Neural cell (in vitro differentiated cells): Measurements from ENCODE around the gene RAB40C.

Experiments
- EP300 ChIP-seq: fragments of 450-650 bp; conservative IDR thresholded peaks from 2 replicates; pipeline ENCODE4 v1.6.1; 2014; ENCODE audit warnings: antibody characterized with exemption, mild to moderate bottlenecking, moderate library complexity; ENCODE audit not compliant: poor library complexity, severe bottlenecking
- EZH2 ChIP-seq: fragments of 200-600, 300-800 bp; shearing (Covaris generic), sonication (generic); IDR thresholded peaks from 2 replicates; pipeline ENCODE4 v1.6.1; 2014; ENCODE audit warnings: antibody characterized with exemption, low read length, borderline replicate concordance, mild to moderate bottlenecking; ENCODE audit not compliant: insufficient read depth, poor library complexity, severe bottlenecking
- MXI1 ChIP-seq: fragments of 450-650 bp; conservative IDR thresholded peaks from 2 replicates; pipeline ENCODE4 v1.6.1; 2014; ENCODE audit warnings: antibody characterized with exemption, mild to moderate bottlenecking; ENCODE audit not compliant: poor library complexity, severe bottlenecking
- POLR2AphosphoS5 ChIP-seq: IDR thresholded peaks from 2 replicates; pipeline ENCODE4 v1.6.1; 2012
- RAD21 ChIP-seq: fragments of 450-650 bp; conservative IDR thresholded peaks from 2 replicates; pipeline ENCODE4 v1.6.1; 2014; ENCODE audit warnings: antibody characterized with exemption, mild to moderate bottlenecking, moderate library complexity
- SMC3 ChIP-seq: fragments of 450-650 bp; conservative IDR thresholded peaks from 2 replicates; pipeline ENCODE4 v1.6.1; 2014; ENCODE audit warnings: antibody characterized with exemption, mild to moderate bottlenecking, moderate library complexity; ENCODE audit not compliant: poor library complexity
- TAF1 ChIP-seq: IDR thresholded peaks from 2 replicates; pipeline ENCODE4 v1.6.1; 2012; ENCODE audit warnings: low read depth
- TF ChIP-seq, protein P1 (sequence below): fragments of 450-650 bp; IDR thresholded peaks from 2 replicates; pipeline ENCODE4 v1.5.1; 2014; ENCODE audit warnings: antibody characterized with exemption, mild to moderate bottlenecking, moderate library complexity; ENCODE audit not compliant: poor library complexity, severe bottlenecking
- TF ChIP-seq, protein P2 (sequence below): IDR thresholded peaks from 2 replicates; pipeline ENCODE4 v1.6.1; 2012; ENCODE audit warnings: borderline replicate concordance

DNA sequence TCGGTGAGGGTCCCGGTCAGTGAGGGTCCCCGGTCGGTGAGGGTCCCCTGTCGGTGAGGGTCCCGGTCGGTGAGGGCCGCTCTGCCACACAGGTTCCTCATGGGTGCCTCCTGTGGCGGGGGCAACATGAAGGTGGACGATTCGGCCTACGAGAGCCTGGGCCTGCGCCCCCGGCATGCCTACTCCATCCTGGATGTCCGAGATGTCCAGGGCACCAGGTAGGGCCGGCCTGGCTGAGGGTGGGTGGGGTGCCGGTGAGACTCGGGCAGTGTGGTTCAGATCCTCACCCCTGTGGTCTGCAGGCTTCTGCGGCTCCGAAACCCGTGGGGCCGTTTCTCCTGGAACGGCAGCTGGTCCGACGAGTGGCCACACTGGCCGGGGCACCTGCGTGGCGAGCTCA lies 38.7 kb upstream of the RAB40C start:
- TF ChIP-seq, protein P1, sequence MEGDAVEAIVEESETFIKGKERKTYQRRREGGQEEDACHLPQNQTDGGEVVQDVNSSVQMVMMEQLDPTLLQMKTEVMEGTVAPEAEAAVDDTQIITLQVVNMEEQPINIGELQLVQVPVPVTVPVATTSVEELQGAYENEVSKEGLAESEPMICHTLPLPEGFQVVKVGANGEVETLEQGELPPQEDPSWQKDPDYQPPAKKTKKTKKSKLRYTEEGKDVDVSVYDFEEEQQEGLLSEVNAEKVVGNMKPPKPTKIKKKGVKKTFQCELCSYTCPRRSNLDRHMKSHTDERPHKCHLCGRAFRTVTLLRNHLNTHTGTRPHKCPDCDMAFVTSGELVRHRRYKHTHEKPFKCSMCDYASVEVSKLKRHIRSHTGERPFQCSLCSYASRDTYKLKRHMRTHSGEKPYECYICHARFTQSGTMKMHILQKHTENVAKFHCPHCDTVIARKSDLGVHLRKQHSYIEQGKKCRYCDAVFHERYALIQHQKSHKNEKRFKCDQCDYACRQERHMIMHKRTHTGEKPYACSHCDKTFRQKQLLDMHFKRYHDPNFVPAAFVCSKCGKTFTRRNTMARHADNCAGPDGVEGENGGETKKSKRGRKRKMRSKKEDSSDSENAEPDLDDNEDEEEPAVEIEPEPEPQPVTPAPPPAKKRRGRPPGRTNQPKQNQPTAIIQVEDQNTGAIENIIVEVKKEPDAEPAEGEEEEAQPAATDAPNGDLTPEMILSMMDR, result no peak
- TF ChIP-seq POLR2AphosphoS5 (no peak), EP300 (no peak), TAF1 (no peak), SMC3 (no peak), RAD21 (no peak), EZH2 (no peak), MXI1 (no peak)
- TF ChIP-seq, protein P2, sequence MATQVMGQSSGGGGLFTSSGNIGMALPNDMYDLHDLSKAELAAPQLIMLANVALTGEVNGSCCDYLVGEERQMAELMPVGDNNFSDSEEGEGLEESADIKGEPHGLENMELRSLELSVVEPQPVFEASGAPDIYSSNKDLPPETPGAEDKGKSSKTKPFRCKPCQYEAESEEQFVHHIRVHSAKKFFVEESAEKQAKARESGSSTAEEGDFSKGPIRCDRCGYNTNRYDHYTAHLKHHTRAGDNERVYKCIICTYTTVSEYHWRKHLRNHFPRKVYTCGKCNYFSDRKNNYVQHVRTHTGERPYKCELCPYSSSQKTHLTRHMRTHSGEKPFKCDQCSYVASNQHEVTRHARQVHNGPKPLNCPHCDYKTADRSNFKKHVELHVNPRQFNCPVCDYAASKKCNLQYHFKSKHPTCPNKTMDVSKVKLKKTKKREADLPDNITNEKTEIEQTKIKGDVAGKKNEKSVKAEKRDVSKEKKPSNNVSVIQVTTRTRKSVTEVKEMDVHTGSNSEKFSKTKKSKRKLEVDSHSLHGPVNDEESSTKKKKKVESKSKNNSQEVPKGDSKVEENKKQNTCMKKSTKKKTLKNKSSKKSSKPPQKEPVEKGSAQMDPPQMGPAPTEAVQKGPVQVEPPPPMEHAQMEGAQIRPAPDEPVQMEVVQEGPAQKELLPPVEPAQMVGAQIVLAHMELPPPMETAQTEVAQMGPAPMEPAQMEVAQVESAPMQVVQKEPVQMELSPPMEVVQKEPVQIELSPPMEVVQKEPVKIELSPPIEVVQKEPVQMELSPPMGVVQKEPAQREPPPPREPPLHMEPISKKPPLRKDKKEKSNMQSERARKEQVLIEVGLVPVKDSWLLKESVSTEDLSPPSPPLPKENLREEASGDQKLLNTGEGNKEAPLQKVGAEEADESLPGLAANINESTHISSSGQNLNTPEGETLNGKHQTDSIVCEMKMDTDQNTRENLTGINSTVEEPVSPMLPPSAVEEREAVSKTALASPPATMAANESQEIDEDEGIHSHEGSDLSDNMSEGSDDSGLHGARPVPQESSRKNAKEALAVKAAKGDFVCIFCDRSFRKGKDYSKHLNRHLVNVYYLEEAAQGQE, result no peak
